Measurements from ENCODE around the gene KREMEN1.
A peak's percentile ranks its signal among the peaks of the same experiment; 100 is the strongest.

Gene KREMEN1

DNA sequence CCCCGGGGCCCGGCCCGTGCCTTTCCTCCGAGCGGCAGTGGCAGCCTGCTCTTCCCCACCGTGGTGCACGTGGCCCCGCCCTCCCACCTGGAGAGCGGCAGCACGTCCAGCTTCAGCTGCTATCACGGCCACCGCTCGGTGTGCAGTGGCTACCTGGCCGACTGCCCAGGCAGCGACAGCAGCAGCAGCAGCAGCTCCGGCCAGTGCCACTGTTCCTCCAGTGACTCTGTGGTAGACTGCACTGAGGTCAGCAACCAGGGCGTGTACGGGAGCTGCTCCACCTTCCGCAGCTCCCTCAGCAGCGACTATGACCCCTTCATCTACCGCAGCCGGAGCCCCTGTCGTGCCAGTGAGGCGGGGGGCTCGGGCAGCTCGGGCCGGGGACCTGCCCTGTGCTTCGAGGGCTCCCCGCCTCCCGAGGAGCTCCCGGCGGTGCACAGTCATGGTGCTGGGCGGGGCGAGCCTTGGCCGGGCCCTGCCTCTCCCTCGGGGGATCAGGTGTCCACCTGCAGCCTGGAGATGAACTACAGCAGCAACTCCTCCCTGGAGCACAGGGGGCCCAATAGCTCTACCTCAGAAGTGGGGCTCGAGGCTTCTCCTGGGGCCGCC lies 23.1 kb upstream of the KREMEN1 start:
- DNase-seq, result no peak

DNA sequence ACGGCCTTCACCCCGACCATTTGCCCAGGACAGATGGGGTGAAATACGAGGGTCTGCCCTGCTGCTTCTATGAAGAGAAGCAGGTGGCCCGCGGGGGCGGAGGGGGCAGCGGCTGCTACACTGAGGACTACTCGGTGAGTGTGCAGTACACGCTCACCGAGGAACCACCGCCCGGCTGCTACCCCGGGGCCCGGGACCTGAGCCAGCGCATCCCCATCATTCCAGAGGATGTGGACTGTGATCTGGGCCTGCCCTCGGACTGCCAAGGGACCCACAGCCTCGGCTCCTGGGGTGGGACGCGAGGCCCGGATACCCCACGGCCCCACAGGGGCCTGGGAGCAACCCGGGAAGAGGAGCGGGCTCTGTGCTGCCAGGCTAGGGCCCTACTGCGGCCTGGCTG lies 22.4 kb upstream of the KREMEN1 start:
- no peak for DNase-seq

DNA sequence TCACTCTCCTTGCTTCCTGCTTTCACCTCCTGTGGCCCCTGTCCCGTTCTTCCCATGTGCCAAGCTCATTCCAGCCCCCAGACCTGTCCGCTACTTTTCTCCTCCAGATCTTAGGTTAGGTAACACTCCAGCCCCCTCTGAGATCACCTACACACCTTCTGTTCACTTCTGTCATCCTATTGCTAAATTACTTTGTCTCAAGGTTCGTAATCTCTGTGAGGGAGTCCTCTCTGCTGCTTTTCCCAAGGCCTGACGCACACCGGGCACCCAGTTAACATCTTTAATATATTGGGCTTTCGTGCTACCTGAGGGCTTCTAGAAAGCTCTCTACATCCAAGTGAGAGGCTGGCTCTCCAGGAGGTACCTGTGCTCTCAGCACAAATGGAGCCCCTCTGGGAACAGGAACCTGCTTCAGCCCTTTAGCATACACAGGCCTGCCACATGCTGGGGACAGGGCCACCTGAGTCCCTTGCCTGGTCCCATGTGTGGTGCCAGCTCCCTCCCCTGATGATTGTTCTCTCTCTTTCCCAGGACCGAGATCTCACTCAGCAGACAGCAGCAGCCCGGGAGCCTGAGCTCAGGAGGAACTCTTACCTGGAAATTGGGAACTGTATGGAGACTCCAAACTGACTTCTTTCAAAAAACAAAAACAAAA lies 19.7 kb upstream of the KREMEN1 start:
- no peak for DNase-seq

DNA sequence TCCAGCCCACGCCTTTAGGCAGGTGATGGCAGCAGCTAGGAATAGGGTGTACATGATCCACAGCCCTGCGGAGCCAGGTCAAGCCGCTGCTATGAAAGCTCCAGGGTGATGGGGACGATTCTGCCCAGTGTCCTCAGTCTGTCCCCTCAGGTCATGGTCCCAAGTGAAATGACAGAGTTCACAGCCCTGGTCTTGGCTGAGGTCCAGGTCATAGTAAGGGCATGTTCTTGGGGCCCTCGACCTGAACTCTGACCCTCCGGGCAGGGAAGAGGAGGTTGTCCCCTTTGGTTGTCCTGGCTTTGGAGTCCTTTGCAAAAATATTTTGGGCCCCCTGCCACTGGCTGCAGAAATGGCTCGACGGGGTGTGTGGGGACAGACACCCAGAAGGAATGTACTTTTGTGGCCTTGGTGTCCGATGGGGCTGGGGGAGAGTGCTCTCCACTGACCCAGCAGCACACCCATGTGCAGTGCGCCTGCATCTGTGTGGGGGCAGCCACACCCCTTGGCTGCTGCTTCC lies 18.5 kb upstream of the KREMEN1 start:
- no peak for DNase-seq

DNA sequence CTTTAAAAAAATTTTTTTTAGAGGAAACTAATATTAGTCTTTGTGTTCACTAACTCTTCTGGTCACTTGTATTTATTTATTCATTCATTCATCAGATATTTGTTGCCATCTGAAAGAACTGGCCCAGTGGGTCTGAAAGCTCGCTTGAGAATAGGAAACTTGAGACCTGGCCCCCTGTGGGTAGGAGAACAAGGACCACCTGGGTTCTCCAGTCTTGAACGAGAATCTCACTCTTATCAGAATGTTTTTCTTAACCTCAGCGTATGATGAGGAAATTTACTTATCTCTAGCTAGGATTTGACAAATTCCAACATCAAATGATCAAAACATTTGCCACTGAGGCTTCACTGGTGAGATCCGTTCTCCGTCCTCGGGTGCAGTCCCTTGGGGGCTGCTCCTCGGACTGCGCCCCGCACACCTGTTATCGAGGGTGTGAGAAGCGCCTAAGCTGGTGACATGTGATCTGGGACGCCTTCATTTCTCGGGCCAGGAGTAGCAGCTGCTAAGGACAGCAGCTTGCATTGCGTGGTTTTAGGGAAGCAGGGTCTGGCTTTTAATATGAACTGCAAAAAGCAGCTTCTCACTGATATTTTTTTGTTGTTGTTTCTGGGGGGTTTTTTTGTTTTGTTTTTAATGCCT lies 17.5 kb upstream of the KREMEN1 start:
- DNase-seq, result no peak

DNA sequence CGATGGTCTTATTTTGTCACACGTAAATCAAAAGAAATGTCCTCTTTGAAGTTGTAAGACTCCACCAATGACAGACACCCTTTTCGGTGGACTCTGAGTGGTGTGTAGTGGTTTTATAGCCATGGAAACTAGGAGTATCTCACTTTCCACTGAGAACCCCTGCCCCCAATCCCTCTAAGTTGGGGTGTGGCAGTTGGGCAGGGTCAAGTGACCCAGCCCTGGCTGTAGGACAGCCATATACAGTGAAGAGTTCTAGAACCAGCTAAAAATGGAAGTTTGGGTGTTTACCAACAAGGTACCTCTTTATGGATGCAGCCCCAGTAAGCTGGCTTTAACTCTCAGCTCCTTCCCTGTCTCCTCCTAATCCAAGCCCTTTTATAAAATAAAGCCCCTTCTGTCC lies 16.4 kb upstream of the KREMEN1 start:
- no peak for DNase-seq

DNA sequence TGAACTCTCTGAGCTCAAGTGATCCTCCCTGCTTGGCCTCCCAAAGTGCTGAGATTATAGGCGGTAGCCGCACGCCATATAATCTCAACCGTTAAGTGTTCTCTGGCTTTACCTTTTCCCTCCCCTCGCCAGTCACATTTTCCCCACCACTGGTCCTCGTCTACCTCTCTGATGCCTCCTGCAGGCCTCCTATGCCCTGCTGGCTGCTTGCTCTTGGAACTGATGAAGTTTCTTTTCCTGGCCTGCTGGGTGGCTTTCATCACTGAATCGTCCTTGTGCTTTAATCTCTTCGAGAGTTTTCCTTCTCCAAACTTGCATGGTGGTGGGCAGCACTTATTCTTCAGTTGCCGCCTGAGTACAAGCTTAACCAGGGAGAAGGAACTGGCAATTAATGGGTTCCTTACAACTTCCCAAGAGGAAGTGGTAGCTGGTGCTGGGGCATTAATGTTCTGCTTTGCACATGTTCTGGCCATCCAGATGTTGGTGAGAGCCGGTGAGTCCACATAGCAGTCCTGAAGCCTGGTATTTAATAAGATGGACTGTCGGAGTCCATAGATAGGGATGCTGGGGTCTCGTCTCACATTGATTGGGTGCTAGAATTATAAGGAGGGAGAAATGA lies 12.5 kb upstream of the KREMEN1 start:
- no peak for DNase-seq

DNA sequence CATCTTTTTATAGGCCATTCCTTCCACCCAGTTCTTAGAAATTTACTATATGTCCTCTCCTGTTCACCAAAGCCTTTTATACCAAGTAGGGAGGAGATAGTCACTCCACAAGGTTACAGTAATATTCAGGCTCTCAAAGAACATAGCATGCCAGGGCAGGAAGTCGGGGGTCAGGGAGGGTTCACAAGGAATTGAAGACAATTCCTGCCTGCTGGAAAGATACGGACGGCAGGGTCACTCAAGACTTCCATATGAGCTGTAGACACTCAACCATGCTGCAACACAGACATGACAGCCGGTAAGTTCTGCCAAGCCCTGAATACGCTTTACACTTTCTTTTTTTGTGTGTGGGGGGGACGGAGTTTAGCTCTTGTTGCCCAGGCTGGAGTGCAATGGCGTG lies 11.9 kb upstream of the KREMEN1 start:
- no peak for DNase-seq

DNA sequence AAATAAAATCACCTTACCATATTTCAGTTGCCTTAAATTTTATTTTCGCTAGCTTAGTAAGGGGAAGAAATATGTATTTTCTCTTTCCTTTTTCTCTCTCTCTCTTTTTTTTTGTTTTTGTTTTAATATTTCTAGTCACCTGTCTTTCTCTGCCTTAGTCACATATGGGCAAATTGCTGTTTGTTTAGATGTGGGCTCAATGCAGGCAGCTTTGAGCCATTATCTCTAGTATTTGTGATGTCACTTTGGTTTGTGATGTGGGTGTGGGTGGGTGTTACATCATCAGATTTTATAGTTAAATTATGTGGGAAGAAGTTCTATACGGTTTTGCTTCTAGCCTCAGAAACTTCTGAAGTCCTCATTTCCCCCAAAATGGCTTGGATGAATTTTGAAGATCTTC lies 11.1 kb upstream of the KREMEN1 start, which contains the start of gene C22orf31:
C22orf31 (minus strand) TSS at position 59 of the 400 bp plus-strand sequence; CDS start at position 20, 39 bp downstream.
- no peak for DNase-seq

DNA sequence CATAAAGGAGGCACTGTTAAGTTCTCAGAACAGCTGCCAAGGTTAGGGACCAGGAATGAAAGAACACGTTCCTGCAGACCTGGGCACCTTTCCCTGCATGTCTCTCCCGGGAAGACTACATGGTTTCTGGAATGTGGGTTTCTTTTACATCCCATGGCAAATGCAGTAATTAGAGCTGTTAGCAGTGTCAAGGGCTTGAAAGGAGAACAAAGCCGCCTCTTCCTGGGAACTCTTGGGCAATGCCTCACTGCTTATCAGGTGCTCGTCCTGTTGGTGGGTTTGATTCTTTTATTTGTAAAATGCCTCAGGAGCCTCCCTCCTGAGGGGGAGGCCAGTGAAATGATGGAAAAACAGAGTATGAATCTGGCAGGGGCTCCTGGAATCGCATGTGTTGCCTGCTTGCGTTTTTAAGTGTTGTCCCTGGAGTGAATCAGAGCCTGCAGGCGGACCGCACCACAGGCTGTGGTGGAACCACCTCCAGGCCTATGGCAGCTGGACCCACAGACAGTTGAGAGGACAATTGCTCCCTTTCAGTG lies 10.5 kb upstream of the KREMEN1 start:
- no peak for DNase-seq

DNA sequence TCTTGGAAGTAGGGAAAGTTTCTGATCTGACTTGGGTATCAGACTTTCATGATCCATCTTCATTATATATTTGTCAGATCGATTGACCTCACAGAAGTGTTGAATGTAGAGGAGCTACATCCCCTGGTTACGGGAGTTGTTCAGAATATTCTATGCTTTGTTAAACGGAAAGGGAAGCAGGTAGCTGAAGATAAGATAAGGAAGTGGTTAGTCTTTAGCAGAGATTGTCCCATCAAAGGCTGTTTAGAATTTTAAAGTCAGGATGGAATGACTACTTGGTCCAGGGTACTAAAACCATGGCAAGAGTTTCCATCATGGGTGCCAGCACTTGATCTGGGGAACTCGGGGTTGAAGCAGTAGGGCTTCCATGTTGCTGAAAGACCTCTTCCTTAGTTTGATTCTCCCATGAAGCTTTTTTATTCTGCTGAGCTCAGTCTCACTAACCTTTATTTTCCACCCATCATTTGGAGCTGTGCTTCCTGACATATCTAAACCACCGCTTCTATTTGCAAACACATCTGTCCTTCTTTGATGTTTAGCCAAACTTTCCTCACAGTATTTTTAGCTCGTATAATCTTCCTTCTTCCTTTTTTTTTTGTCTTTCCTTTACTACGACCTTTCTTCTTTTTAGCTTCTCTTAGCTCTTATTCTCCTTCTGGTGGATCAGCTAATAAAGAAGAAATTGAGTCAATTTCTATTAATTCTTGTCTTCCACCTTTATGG lies 7.2 kb upstream of the KREMEN1 start:
- no peak for DNase-seq

DNA sequence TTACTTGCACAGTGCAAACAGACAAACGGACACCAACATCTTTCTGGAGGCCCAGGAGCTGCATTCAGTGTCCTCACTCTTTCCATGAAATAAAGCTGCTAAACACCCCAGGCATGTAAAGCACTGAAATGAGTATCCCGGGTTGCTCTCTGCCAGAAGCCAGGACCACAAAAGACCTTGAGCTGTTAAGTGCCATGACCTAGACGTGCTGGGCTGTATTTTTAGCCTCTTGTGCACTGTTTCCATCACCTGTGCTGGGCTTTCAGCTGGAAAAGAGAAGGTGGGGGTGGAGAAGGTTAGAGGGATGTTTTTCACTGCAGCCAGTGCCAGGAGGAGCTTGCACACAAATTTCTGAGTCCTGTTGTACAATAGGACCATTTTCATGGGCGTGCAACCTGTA lies 3.4 kb upstream of the KREMEN1 start:
- DNase-seq, result no peak

DNA sequence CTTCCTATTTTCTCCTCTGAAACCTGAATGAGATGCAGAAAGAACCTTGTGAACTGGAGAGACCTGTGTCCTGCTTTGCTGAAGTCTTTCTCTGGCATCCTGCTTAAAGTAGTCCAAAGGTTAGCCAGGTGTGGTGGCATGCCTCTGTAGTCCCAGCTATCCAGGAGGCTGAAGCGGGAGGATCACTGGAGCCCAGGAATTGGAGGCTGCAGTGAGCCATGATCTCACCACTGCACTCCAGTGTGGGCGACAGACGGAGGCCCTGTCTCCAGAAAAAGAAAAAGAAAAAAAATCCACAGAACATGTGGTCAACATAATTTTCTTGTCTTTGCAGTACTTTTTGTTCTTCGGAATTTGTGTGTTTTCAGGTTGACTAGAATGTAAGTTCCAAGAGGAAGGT lies 2.3 kb upstream of the KREMEN1 start:
- no peak for DNase-seq

DNA sequence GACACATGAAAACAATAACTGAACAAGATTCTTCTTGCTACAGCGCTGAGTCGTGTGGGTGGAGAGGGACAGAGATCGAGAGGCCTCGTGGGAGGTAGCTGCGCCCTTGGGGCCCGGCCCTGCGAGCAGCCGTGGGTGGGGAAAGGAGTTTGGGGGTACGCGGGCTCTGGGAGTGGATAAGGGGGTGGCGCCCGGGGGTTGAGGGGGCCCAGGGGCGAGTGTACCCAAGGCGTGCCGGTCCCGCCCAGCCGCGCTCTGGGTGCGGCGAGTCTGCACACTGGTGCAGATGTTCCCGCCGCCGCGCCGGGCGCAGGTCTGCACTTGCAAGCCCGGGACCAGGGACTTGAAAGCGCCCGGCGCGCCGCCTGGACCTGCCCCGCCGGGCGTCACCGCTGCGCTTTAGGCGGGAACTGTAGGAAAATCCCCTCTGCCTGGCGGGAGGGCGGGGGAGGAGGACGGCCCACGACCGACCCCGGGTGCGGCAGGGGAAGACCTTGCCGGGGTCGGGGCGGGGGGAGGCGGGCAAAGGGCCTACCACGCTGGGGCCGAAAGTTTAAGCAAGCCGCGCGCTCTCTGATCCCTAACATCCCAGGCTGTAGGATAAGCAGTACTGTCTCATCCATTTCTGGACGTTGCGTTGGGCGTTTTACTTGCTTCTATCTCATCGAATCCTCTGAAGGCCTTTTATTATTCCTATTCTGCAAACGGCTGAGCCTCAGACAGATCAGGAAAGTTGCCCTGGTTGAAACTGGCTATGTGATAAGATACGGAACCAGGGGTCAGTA lies 1.4 kb upstream of the KREMEN1 start:
- DNase-seq, result peak; percentile 12

DNA sequence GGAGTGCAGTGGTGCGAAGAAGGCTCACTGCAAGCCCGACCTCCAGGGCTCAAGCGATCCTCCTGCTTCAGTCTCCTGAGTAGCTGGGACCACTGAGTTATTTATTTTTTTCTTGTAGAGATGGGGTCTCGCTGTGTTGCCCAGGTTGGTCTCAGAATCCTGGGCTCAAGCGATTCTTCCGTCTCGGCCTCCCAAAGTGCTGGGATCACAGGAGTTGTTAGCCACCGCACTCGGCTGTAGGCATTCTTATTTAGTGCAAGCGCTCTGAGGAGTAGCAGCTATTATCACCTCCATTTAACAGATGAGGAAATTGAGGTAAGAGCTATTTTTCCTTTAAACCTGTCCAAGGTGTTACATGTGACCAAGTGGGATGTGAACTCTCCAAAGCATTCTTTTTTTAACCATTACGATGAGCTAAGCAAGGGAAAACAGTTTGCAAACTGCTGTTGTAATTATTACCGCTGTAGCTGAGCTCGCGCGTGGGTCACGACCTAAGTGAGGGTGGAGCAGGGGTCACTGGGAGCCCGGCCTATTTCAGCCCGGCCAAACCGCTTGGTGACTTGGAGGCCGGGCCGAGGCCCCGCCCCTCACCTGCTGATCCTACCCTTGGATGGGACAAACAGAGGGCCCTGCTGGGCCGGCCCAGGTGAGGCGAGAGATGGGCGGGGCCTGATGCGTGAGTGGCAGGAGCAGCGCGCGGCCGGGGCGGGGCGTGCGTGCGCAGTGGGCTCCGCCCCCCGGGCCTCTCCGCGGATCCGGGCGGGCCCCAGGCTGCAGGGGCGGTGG lies 449 bp upstream of the KREMEN1 start:
- peak; percentile 68 for DNase-seq

DNA sequence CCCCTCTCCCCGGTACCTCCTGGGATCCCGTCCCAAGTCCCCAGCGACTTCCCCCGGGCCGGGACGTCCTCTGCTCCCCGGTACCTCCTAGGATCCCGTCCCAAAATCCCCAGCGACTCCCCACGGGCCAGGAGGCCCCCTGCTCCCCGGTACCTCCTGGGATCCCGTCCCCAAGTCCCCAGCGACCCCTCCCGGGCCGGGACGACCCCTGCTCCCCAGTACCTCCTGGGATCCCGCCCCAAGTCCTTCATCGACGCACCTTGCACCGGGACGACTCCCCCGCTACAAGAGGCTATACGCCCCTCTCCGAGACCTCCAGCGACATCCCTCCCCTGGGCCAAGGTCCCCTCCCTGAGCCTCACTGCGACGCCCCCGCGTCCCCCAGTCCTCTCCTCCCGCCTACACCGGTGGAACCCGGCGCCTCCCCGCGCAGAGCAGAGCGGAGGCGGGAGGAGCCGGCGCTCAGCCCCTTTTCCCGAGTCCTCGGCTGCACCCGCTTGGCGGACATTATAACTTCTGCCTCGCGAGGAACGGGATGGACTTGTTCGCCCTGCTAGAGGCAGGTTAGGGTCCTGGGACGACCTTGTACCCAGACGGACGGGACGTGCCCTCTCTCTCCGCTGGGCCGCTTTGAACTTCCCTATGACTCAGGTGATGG lies 912 bp downstream of the KREMEN1 start:
- DNase-seq, result peak; percentile 18

DNA sequence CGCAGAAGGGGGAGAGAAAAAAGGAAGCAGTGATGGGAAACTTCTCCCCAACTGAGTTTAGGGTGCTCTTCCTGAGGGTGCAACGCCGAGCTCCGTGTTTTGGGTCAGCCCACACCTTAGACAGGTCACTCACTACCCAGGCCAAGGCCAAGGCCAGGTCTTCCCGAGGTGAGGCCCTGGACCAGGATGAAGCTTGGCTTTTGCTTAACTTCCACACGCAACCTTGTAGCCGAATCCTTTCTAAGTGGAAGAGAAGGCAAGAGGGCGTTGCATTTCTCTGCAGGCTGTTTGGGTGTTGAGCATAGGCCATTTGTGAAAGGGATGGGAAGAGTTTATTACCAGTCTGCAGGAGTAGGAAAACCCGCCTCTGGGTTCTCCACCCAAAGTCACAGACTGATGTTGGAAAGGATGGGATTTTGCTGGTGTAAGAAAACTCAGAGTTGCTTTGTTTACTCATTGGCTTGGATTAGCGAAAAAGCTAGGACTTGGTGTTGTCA lies 1.5 kb downstream of the KREMEN1 start:
- DNase-seq, result no peak

DNA sequence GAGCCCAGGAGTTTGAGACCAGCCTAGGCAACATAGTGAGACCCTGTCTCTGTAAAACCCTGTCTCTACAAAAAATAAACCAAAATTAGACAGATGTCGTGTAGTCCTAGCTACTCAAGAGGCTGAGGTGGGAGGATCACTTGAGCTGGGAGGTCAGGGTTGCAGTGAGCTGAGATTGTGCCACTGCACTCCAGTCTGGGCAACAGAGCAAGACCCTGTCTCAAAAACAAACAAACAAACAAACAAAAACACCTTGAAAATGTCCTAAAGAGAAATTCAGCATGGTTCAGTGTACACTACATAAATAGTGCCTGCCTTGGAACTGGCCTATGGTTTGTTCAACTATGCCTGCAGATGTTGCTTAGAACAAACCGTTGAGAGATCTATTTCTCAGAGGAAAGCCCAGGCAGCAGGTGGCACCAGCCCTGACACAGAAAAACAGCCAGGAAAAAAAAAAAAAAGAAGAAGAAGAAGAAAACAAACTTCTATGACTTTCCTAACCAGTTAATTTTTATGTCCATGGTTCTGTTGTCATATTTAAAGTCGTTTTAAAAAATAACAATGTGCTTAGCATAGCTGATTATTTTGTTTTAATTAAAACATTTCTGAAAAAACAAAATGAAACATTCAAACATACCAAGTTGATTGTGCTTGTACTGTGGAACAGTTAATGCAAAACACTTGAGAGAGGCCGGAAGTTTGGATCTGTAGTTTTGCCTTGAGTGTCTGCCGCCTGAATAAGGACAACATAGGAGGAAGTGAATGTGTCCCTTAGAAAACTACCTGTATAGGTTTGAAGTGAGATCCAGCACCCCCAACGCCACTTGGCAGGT lies 5.4 kb downstream of the KREMEN1 start:
- no peak for DNase-seq

DNA sequence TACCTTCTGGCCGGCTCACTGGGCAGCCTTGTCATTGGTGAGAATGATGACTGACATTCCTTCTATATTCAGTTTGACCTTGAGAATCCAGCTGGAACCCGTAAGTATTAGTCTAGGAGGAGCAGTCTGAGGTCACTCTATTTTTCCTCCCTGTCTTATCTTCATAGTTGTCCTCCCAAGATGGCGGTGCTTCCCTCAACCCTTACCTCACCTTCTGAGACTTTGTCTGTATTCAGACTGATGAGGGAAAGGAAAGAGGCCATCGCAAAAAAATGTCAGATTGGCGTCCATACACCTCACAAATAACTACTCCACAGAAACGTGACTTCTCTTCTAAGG lies 6.0 kb downstream of the KREMEN1 start:
- DNase-seq, result no peak

Measured in fibroblast of skin of right quadriceps (primary cell).